ENCODE results near the gene IGLL5.

The IGLL5 gene

GRCh38 chr22:22840780-22841179 is 46.8 kb upstream of the IGLL5 start:
- H3K4me1 ChIP-seq (ENCODE audit: control insufficient read depth, low read length) = no peaks in the 10 kb centered on the region
- no peaks in the 10 kb centered on the region for H3K9me2 ChIP-seq (replicated peaks; ENCODE audit: control insufficient read depth, low read length)
- H3K27me3 ChIP-seq (ENCODE audit: control insufficient read depth, low read length) = no peaks in the 10 kb centered on the region
- H3K36me3 ChIP-seq (ENCODE audit: control insufficient read depth, low read length) = no peaks in the 10 kb centered on the region
- no peak overlapping the region for H3K4me2 ChIP-seq (ENCODE audit: low read length)
- H3K27ac ChIP-seq (ENCODE audit: low read depth, low read length) = no peak overlapping the region
- H4K20me1 ChIP-seq (ENCODE audit: control insufficient read depth, insufficient read depth, low read depth, low read length) = no peaks in the 10 kb centered on the region
- H3F3A ChIP-seq (ENCODE audit: control insufficient read depth, insufficient read depth) = no peaks in the 10 kb centered on the region
- TF ChIP-seq EZH2phosphoT487 (IDR thresholded peaks at IDR 0.05; ENCODE audit: borderline replicate concordance, low read length) = no peak
- TF ChIP-seq, protein P1, sequence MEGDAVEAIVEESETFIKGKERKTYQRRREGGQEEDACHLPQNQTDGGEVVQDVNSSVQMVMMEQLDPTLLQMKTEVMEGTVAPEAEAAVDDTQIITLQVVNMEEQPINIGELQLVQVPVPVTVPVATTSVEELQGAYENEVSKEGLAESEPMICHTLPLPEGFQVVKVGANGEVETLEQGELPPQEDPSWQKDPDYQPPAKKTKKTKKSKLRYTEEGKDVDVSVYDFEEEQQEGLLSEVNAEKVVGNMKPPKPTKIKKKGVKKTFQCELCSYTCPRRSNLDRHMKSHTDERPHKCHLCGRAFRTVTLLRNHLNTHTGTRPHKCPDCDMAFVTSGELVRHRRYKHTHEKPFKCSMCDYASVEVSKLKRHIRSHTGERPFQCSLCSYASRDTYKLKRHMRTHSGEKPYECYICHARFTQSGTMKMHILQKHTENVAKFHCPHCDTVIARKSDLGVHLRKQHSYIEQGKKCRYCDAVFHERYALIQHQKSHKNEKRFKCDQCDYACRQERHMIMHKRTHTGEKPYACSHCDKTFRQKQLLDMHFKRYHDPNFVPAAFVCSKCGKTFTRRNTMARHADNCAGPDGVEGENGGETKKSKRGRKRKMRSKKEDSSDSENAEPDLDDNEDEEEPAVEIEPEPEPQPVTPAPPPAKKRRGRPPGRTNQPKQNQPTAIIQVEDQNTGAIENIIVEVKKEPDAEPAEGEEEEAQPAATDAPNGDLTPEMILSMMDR (IDR thresholded peaks at IDR 0.05; ENCODE audit: low read depth, low read length, poor library complexity, severe bottlenecking) = no peak
- H3K4me3 ChIP-seq (ENCODE audit: low read length) = no peak overlapping the region
- no peaks in the 10 kb centered on the region for H3K79me2 ChIP-seq (ENCODE audit: control insufficient read depth, low read length)
- no peaks in the 10 kb centered on the region for H3K9me3 ChIP-seq (ENCODE audit: control insufficient read depth, insufficient read depth, low read length)

DNA sequence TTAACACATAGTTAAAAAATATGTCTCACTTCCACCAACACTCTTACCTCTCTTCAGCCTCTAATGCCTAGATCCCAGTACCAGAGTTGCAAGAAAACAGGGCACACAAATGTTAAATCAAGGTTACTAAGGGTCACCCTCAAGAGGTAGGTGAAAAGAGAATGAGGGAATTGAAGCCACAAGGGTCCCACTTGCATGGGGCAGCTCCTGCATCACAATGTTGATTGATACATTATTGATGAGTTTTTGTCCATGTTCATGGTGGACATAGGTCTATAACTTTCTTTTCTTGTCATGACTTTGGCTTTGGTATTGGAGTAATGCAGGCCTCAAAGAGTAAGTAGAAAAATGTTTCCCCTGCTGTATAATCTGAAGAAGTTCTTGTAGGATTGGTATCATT is 46.0 kb upstream of the IGLL5 start:
- Histone ChIP-seq H3K27me3 (ENCODE audit: control insufficient read depth, low read length) (no peaks in the 10 kb centered on the region), H3K4me2 (ENCODE audit: low read length) (no peak overlapping the region), H4K20me1 (ENCODE audit: control insufficient read depth, insufficient read depth, low read depth, low read length) (no peaks in the 10 kb centered on the region), H3F3A (ENCODE audit: control insufficient read depth, insufficient read depth) (no peaks in the 10 kb centered on the region), H3K4me1 (ENCODE audit: control insufficient read depth, low read length) (no peaks in the 10 kb centered on the region), H3K9me2 (replicated peaks; ENCODE audit: control insufficient read depth, low read length) (no peaks in the 10 kb centered on the region), H3K36me3 (ENCODE audit: control insufficient read depth, low read length) (no peaks in the 10 kb centered on the region), H3K9me3 (ENCODE audit: control insufficient read depth, insufficient read depth, low read length) (no peaks in the 10 kb centered on the region), H3K4me3 (ENCODE audit: low read length) (no peak overlapping the region), H3K27ac (ENCODE audit: low read depth, low read length) (no peak overlapping the region), H3K79me2 (ENCODE audit: control insufficient read depth, low read length) (no peaks in the 10 kb centered on the region)
- TF ChIP-seq, protein P1 (IDR thresholded peaks at IDR 0.05; ENCODE audit: low read depth, low read length, poor library complexity, severe bottlenecking) = no peak
- TF ChIP-seq EZH2phosphoT487 (IDR thresholded peaks at IDR 0.05; ENCODE audit: borderline replicate concordance, low read length) = no peak

DNA sequence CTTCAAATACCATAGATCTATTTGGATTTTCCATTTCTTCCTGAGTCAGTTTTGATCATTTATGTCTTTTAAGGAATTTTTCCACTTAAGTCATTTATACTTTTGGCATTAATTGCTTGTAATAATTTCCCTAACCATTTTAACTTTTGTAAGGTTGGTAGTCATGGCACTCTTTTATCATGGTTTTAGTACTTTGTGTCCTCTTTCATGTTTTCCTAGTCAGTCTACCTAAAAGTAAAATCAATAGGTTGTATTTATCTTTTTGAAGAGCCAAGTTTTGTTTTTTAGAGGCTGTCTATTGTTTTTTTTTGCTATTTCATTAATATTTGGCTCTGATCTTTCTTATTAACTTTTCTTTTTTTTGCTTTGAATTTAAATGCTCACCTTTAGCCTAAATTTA is 45.5 kb upstream of the IGLL5 start:
- no peaks in the 10 kb centered on the region for H3K36me3 ChIP-seq (ENCODE audit: control insufficient read depth, low read length)
- no peaks in the 10 kb centered on the region for H3K9me2 ChIP-seq (replicated peaks; ENCODE audit: control insufficient read depth, low read length)
- no peaks in the 10 kb centered on the region for H3K9me3 ChIP-seq (ENCODE audit: control insufficient read depth, insufficient read depth, low read length)
- no peaks in the 10 kb centered on the region for H3K79me2 ChIP-seq (ENCODE audit: control insufficient read depth, low read length)
- H4K20me1 ChIP-seq (ENCODE audit: control insufficient read depth, insufficient read depth, low read depth, low read length) = no peaks in the 10 kb centered on the region
- no peak overlapping the region for H3K27ac ChIP-seq (ENCODE audit: low read depth, low read length)
- H3K4me1 ChIP-seq (ENCODE audit: control insufficient read depth, low read length) = no peaks in the 10 kb centered on the region
- H3K4me2 ChIP-seq (ENCODE audit: low read length) = no peak overlapping the region
- H3F3A ChIP-seq (ENCODE audit: control insufficient read depth, insufficient read depth) = no peaks in the 10 kb centered on the region
- H3K4me3 ChIP-seq (ENCODE audit: low read length) = no peak overlapping the region
- TF ChIP-seq, protein P1 (IDR thresholded peaks at IDR 0.05; ENCODE audit: low read depth, low read length, poor library complexity, severe bottlenecking) = no peak
- no peak for TF ChIP-seq EZH2phosphoT487 (IDR thresholded peaks at IDR 0.05; ENCODE audit: borderline replicate concordance, low read length)
- no peaks in the 10 kb centered on the region for H3K27me3 ChIP-seq (ENCODE audit: control insufficient read depth, low read length)

DNA sequence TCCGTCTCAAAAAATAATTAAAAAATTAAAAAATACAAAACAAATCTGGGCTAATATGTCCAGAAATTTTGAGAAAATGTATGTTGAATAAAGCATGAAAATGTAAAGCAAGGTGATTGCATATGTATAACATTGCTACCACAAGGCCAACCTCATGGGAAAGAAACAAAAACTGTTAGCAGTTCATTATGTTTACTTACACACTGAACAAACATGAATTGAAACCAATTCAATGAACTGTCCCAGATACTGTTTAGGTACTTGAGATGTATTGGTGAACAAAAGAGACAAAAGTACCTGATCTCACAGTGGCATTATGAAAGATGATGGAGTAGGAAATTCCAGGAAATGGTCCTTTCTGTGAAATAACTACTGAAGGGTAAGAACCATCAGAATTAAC is 43.8 kb upstream of the IGLL5 start:
- Histone ChIP-seq H3K4me2 (ENCODE audit: low read length) (no peak overlapping the region), H3K4me3 (ENCODE audit: low read length) (no peak overlapping the region), H3K4me1 (ENCODE audit: control insufficient read depth, low read length) (no peaks in the 10 kb centered on the region), H3K9me3 (ENCODE audit: control insufficient read depth, insufficient read depth, low read length) (no peaks in the 10 kb centered on the region), H3K9me2 (replicated peaks; ENCODE audit: control insufficient read depth, low read length) (no peaks in the 10 kb centered on the region), H3K27me3 (ENCODE audit: control insufficient read depth, low read length) (no peaks in the 10 kb centered on the region), H3K79me2 (ENCODE audit: control insufficient read depth, low read length) (no peaks in the 10 kb centered on the region), H3K27ac (ENCODE audit: low read depth, low read length) (no peak overlapping the region), H3K36me3 (ENCODE audit: control insufficient read depth, low read length) (no peaks in the 10 kb centered on the region), H3F3A (ENCODE audit: control insufficient read depth, insufficient read depth) (no peaks in the 10 kb centered on the region), H4K20me1 (ENCODE audit: control insufficient read depth, insufficient read depth, low read depth, low read length) (no peaks in the 10 kb centered on the region)
- TF ChIP-seq EZH2phosphoT487 (IDR thresholded peaks at IDR 0.05; ENCODE audit: borderline replicate concordance, low read length) = no peak
- TF ChIP-seq, protein P1 (IDR thresholded peaks at IDR 0.05; ENCODE audit: low read depth, low read length, poor library complexity, severe bottlenecking) = no peak

Data from DOHH2 (cell line).